ENCODE measurements around the gene ST7.

DNA sequence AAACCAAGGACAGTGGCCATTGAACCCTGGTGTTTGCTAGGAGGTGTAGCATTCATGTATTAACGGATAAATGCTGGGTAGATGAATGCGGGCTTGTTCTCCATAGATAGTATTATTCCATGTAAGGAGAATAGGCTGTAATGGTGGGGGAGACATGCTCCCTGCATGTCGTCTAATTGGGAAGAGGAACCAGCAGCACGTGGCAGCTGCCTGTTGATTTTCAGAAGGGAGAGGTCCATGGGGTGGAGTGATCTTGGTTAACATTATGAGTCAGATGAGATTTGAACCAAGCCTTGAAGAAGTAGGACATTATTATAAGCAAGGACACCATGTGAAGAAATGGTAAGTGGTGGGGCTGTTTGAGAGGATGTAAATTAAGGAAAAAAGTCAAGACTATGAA lies 257.1 kb downstream of the ST7 start:
- TF ChIP-seq POLR2AphosphoS5 (IDR thresholded peaks at IDR 0.05; ENCODE audit: low read depth, low read length) (no peak), SIN3A (IDR thresholded peaks at IDR 0.05; ENCODE audit: borderline replicate concordance, insufficient read depth, low read depth, low read length) (no peak), TCF7L2 (IDR thresholded peaks at IDR 0.05; ENCODE audit: low read depth, low read length) (no peak)
- TF ChIP-seq, protein P1, sequence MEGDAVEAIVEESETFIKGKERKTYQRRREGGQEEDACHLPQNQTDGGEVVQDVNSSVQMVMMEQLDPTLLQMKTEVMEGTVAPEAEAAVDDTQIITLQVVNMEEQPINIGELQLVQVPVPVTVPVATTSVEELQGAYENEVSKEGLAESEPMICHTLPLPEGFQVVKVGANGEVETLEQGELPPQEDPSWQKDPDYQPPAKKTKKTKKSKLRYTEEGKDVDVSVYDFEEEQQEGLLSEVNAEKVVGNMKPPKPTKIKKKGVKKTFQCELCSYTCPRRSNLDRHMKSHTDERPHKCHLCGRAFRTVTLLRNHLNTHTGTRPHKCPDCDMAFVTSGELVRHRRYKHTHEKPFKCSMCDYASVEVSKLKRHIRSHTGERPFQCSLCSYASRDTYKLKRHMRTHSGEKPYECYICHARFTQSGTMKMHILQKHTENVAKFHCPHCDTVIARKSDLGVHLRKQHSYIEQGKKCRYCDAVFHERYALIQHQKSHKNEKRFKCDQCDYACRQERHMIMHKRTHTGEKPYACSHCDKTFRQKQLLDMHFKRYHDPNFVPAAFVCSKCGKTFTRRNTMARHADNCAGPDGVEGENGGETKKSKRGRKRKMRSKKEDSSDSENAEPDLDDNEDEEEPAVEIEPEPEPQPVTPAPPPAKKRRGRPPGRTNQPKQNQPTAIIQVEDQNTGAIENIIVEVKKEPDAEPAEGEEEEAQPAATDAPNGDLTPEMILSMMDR (IDR thresholded peaks at IDR 0.05) = no peak

Measured in Panc1 (cell line).